Activated CD4-positive, alpha-beta T cell treated with anti-CD3 and anti-CD28 coated beads, Interleukin-10, Interleukin-2, amounts not matched to agents 100 ng/mL and 50 ng/mL, durations not matched to agents 16 hours and 8 hours (primary cell): ENCODE results near the gene CD79A.

Experiments used
- DNase-seq: peaks from one replicate; pipeline ENCODE4 v3.0.0-alpha.2; 2020

The CD79A gene

GRCh38 chr19:41920882-41921576, 44.0 kb downstream of the CD79A start:
- no peak for DNase-seq

- DNase-seq: no peak
Measured at GRCh38 chr19:41921577-41922576, 44.8 kb downstream of the CD79A start.

GRCh38 chr19:41922585-41922984, 45.5 kb downstream of the CD79A start:
- DNase-seq: no peak

- DNase-seq: no peak
Measured at GRCh38 chr19:41923045-41923788, 46.1 kb downstream of the CD79A start.

- DNase-seq: no peak
Measured at GRCh38 chr19:41924151-41925145, 47.4 kb downstream of the CD79A start.

GRCh38 chr19:41925208-41926003, 48.3 kb downstream of the CD79A start:
- no peak for DNase-seq

GRCh38 chr19:41926028-41926762, 49.1 kb downstream of the CD79A start:
- DNase-seq: no peak

GRCh38 chr19:41926763-41927496, 49.9 kb downstream of the CD79A start:
- no peak for DNase-seq

- DNase-seq: peak; percentile 12
Measured at GRCh38 chr19:41927497-41928192, 50.6 kb downstream of the CD79A start.

- DNase-seq: peak; percentile 29
Measured at GRCh38 chr19:41928221-41928683, 51.2 kb downstream of the CD79A start, which contains the start of gene ERFL. Gene ERFL (minus strand): TSS chr19:41928449. CDS start chr19:41912919, 15,530 bp downstream.

- DNase-seq: peak; percentile 35
Measured at GRCh38 chr19:41928754-41929535, 51.9 kb downstream of the CD79A start.

- no peak for DNase-seq
Measured at GRCh38 chr19:41929536-41930071, 52.5 kb downstream of the CD79A start.

GRCh38 chr19:41930322-41930722, 53.2 kb downstream of the CD79A start:
- DNase-seq: no peak
